ENCODE results near the gene CNDP1.

Gene CNDP1

DNA sequence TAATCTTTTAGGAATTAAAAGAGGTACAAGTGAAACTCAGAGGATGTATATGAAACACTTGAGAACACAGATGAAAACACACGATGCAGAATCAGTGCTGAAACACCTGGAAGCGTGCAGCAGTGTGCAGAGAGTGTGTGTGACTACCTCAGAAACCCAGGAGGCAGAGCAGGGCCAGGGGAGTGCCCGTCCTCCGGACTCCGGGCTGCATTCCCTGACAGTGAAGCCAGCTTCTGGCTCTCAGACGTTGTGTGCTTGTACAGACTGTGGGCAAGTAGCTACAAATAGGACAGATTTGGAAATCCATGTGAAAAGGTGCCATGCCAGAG is 98.0 kb downstream of the CNDP1 start:
- DNase-seq: no peak

DNA sequence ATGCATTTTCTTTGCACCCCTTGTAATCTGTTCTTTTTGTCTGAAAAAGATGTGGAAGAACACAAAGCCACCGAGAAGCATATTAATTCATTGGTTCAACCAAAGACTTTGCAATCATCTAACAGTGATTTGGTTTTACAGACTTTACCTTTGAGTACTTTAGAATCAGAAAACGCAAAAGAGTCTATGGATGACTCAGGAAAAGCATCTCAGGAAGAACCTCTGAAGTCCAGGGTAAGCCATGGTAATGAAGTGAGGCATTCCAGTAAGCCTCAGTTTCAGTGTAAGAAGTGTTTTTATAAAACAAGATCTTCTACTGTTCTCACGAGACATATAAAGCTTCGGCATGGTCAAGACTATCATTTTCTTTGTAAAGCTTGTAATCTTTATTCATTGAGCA is 98.6 kb downstream of the CNDP1 start:
- no peak for DNase-seq

GRCh38 chr18:74633652-74634352 is 99.5 kb downstream of the CNDP1 start:
- no peak for DNase-seq

DNA sequence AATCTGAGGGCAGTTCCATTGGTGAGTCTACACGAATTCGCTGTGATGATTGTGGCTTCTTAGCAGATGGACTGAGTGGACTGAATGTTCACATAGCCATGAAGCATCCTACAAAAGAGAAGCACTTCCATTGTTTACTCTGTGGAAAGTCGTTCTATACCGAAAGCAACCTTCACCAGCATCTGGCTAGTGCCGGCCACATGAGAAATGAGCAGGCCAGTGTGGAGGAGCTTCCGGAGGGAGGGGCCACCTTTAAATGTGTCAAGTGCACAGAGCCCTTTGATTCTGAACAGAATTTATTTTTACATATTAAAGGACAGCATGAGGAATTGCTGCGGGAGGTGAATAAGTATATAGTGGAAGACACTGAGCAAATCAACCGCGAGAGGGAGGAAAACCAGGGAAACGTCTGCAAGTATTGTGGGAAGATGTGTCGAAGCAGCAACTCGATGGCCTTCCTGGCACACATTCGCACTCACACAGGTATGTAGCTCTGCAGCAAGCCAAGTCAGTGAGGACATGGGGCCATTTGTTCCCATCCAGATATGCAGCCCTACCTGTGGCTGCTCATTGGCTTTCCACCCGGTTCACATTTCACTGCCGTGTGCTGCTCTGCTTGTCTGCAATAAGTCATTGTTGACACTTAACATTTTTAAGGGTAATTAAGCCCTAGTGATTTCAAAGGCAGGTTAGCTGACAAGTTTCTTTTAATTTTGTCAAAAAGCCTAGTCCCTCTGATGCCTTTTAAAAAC is 101.1 kb downstream of the CNDP1 start:
- DNase-seq: no peak
